ENCODE measurements around the gene EPHA8. TPM values are rescaled to one million over a fixed set of nuclear protein-coding genes. Genes with fewer than 3 reads are reported as not detected.
A peak's percentile ranks its signal among the peaks of the same experiment; 100 is the strongest.

The EPHA8 gene
- total RNA-seq (not detected), polyA plus RNA-seq (under 1 TPM in 2 of 3 donors, not detected in 1; 0.01 to 0.03 TPM)
- long read RNA-seq, donor 1 = 0 reads
- long read RNA-seq, donor 2 = 0 reads

GRCh38 chr1:22562584-22563583, at the start of gene EPHA8:
TSS of gene EPHA8 (plus strand) at chr1:22563489. CDS start at chr1:22563636, 147 bp downstream.
- H3K4me1 ChIP-seq = no peaks in the 10 kb centered on the region
- no peak for DNase-seq
- peaks cover 5 to 73% (median 30%) of the 10 kb centered on the region in 3 donors for H3K27me3 ChIP-seq (ENCODE audit: insufficient read depth in 3 of 3, low read length in 2 of 3)
- WGBS, 3 donors = 6 to 10% (median 9%) methylated on average over 38 to 81 of the region's 81 CpGs
- no peaks in the 10 kb centered on the region for H3K9me3 ChIP-seq
- intact Hi-C loops (cut with DNase I) = no loop called here
- no peak for TF ChIP-seq CTCF (IDR thresholded peaks at IDR 0.05)
- peak within 1 kb of the TSS; percentile 30 for H3K4me3 ChIP-seq
- no peak within 1 kb of the TSS for H3K27ac ChIP-seq
- H3K36me3 ChIP-seq (ENCODE audit: insufficient read depth in 1 of 2, low read depth in 1 of 2) = no peaks in the 10 kb centered on the region
- ATAC-seq = no peak

- WGBS, 3 donors = 92 to 98% (median 95%) methylated on average over 16 of the region's 16 CpGs
- Histone ChIP-seq H3K27ac (no peak overlapping the region), H3K27me3 (ENCODE audit: insufficient read depth in 3 of 3, low read length in 2 of 3) (no peaks in the 10 kb centered on the region), H3K9me3 (no peaks in the 10 kb centered on the region), H3K4me1 (no peaks in the 10 kb centered on the region), H3K4me3 (no peak overlapping the region), H3K36me3 (ENCODE audit: insufficient read depth in 1 of 2, low read depth in 1 of 2) (peaks cover 23 to 100% of the 10 kb centered on the region in 2 donors)
- intact Hi-C loops (cut with DNase I) = no loop called here
- ATAC-seq (no peak), DNase-seq (no peak)
- TF ChIP-seq CTCF (IDR thresholded peaks at IDR 0.05) = no peak
These were observed 46.2 kb upstream of the EPHA8 start for GRCh38 chr1:22516906-22517571.

GRCh38 chr1:22517956-22518355, 45.3 kb upstream of the EPHA8 start:
- intact Hi-C loops (cut with DNase I) = no loop called here
- no peaks in the 10 kb centered on the region for H3K27me3 ChIP-seq (ENCODE audit: insufficient read depth in 3 of 3, low read length in 2 of 3)
- no peak overlapping the region for H3K4me3 ChIP-seq
- H3K27ac ChIP-seq = no peak overlapping the region
- DNase-seq (no peak), ATAC-seq (no peak)
- WGBS, 3 donors = 71 to 76% (median 74%) methylated on average over 7 of the region's 7 CpGs
- TF ChIP-seq CTCF (IDR thresholded peaks at IDR 0.05) = no peak
- H3K4me1 ChIP-seq = no peaks in the 10 kb centered on the region
- H3K36me3 ChIP-seq (ENCODE audit: insufficient read depth in 1 of 2, low read depth in 1 of 2) = peaks cover 20 to 98% of the 10 kb centered on the region in 2 donors
- H3K9me3 ChIP-seq = no peaks in the 10 kb centered on the region

- TF ChIP-seq CTCF (IDR thresholded peaks at IDR 0.05) = no peak
- no peak overlapping the region for H3K27ac ChIP-seq
- no peak for DNase-seq
- no peaks in the 10 kb centered on the region for H3K27me3 ChIP-seq (ENCODE audit: insufficient read depth in 3 of 3, low read length in 2 of 3)
- 69 to 77% (median 73%) methylated on average over 3 of the region's 3 CpGs for WGBS, 3 donors
- intact Hi-C loops (cut with DNase I) = no loop called here
- H3K9me3 ChIP-seq = no peaks in the 10 kb centered on the region
- H3K4me3 ChIP-seq = no peak overlapping the region
- no peaks in the 10 kb centered on the region for H3K4me1 ChIP-seq
- peaks cover 19 to 98% of the 10 kb centered on the region in 2 donors for H3K36me3 ChIP-seq (ENCODE audit: insufficient read depth in 1 of 2, low read depth in 1 of 2)
- ATAC-seq = no peak
These were observed 44.9 kb upstream of the EPHA8 start for GRCh38 chr1:22518379-22518778.

All from psoas muscle (tissue), 8 donors.